ENCODE data around the gene LRBA. TPM values are rescaled to one million over a fixed set of nuclear protein-coding genes. Genes with fewer than 3 reads are reported as not detected.

LRBA gene
- total and polyA plus RNA-seq, 9 of the 15 experiments (the other 6 are each of a cell fraction or from before 2014, with no cell fraction given) = 24.2 to 88.7 (median 59.7) TPM

DNA sequence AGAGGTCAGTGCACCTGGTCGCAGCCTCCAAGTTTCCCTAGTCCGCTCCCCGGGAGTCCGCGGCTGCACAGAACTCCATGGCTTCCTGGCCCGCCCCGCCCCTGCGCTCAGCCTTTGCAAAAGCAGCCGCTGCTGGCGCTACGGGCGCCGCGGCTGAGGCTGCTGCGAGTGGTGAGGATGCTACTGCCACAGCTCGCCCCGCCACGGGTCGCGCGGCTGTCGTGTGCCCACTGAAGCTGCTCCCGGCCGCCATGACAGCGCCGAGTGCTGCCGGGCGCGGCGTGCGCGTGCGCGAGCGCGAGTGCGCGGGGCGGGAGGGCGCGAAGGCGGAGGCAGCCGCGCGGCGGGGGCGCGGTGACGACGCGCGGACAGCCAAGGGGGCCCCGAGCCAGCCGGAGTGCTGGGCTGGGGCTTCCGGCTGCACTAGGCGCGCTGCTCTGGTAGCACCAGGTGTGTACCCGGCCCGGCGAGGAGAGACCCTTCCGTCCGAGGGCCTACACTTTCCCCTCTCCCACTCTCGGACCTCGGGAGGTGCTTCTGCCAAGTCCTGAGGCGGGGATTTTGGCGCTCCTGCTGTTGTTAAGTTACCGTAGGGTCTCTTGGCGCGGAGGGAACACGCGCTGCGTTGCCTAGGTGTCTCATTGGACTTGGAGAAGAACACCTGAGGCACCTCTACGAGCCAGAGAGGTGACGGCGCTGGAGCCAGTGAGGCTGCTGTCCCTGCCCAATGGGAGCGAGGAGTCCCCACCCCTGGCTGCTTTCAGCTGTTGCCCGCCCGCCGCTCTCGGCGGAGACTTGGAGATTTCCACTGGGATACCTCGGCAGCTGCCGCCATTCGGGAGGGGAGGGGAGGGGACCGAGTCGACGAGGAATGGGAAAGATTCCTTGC lies 619 bp upstream of the LRBA start (continued):
- TF ChIP-seq THRA (IDR thresholded peaks at IDR 0.05) = no peak
- TF ChIP-seq TCF3 (CRISPR knock-in tag; IDR thresholded peaks at IDR 0.05) = no peak
- TF ChIP-seq ZNF830 (CRISPR knock-in tag; IDR thresholded peaks at IDR 0.05) = no peak
- TF ChIP-seq ETV5 (CRISPR knock-in tag; IDR thresholded peaks at IDR 0.05; ENCODE audit: low read depth) = no peak; the same call in 1 of the 2 replicates
- TF ChIP-seq ZBTB11 (CRISPR knock-in tag; IDR thresholded peaks at IDR 0.05) = peak in 1 of 3 experiments; percentile 82; a peak in 3 of 6 replicates
- no peak; the same call in 1 of the 2 replicates for TF ChIP-seq MTA3 (IDR thresholded peaks at IDR 0.05; ENCODE audit: borderline replicate concordance)
- TF ChIP-seq, protein P1, sequence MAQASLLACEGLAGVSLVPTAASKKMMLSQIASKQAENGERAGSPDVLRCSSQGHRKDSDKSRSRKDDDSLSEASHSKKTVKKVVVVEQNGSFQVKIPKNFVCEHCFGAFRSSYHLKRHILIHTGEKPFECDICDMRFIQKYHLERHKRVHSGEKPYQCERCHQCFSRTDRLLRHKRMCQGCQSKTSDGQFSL (CRISPR knock-in tag; IDR thresholded peaks at IDR 0.05) = no peak
- TF ChIP-seq, protein P1 (tag; IDR thresholded peaks at IDR 0.05) = no peak
- TF ChIP-seq DACH1 (IDR thresholded peaks at IDR 0.05; ENCODE audit: partially characterized antibody) = no peak
- TF ChIP-seq RUNX1 (IDR thresholded peaks at IDR 0.05; ENCODE audit: low read depth) = 0 out of 2 replicates have a peak, but pooled peaks have one; percentile 16
- TF ChIP-seq ZNF24 (IDR thresholded peaks at IDR 0.05) = no peak
- TF ChIP-seq ZNF239 (CRISPR knock-in tag; IDR thresholded peaks at IDR 0.05) = no peak
- TF ChIP-seq ZNF280A (IDR thresholded peaks at IDR 0.05; ENCODE audit: low read depth, partially characterized antibody) = no peak
- 0 out of 2 replicates have a peak, but pooled peaks have one; percentile 37 for TF ChIP-seq CREB1 (IDR thresholded peaks at IDR 0.05)
- 0 out of 2 replicates have a peak, but pooled peaks have one; percentile 12 for TF ChIP-seq CREB1 (CRISPR knock-in tag; IDR thresholded peaks at IDR 0.05)
- peak; percentile 84 for TF ChIP-seq TAF1 (IDR thresholded peaks at IDR 0.05; ENCODE audit: control insufficient read depth, extremely low read depth, insufficient read depth, low read length, severe bottlenecking)
- TF ChIP-seq CHD2 (IDR thresholded peaks at IDR 0.05; ENCODE audit: low read depth, low read length) = no peak
- no peak for TF ChIP-seq XRCC4 (IDR thresholded peaks at IDR 0.05; ENCODE audit: extremely low read depth, insufficient read depth, insufficient read length)
- TF ChIP-seq SRSF7 (optimal IDR thresholded peaks at IDR 0.05; ENCODE audit: low read depth, low read length) = no peak
- no peak for TF ChIP-seq POU5F1 (IDR thresholded peaks at IDR 0.05; ENCODE audit: borderline replicate concordance, low read depth, low read length, partially characterized antibody)

Data from K562 (cell line).